DMS114 treated with DMSO at 0.1 percent for 48 hours (cell line): ENCODE results near the gene OR7D2.

ENCODE experiments used
- DNase-seq: peaks from one replicate; lab custom pipeline; 2025; ENCODE audit not compliant: unreplicated experiment; lab: John Stamatoyannopoulos, UW

OR7D2 gene

DNA sequence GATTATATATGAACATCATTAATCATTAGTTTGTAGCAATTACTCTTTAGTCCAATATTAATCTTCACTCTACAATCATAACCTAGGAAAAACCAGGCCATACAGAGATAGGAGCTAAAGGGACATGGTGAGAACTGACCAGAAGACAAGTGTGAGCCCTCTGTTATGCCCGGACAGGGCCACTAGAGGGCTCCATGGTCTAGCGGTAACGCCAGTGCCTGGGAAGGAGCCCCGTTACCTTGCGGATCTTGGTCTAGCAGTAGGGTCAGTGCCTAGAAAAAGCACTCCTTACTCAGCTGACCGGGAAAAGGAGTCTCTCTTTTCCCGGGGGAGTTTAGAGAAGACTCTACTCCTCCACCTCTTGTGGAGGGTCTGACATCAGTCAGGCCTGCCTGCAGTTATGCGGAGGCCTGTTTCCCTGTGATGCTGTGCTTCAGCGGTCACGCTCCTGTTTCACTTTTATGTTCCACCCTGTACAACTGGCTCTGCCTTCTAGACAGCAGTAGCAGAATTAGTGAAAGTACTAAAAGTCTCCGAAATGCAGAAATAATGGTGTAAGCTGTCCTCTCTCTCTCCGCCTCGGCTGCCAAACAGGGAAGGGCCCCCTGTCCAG lies 26.8 kb downstream of the OR7D2 start:
- peak; percentile 29 for DNase-seq

GRCh38 chr19:9219489-9219888 lies 40.7 kb downstream of the OR7D2 start, which contains the start of gene OR7D4:
OR7D4 (minus strand) TSS chr19:9219589; CDS start chr19:9214837, 4,752 bp downstream.
- no peak for DNase-seq
